ENCODE data around the gene RABGAP1L.

GRCh38 chr1:174189428-174190062, 30.2 kb downstream of the RABGAP1L start:
- TF ChIP-seq POLR2AphosphoS5 (IDR thresholded peaks at IDR 0.05), result no peak
- TF ChIP-seq EP300 (IDR thresholded peaks at IDR 0.05), result no peak
